Transverse colon (tissue), 4 donors: ENCODE results near the gene FAM186B. TPM values are rescaled to one million over a fixed set of nuclear protein-coding genes. Genes with fewer than 3 reads are reported as not detected.

Experiments used
- DNase-seq: peaks from one replicate; pipeline ENCODE4 v3.0.0-alpha.2; 2019
- H3K27ac ChIP-seq, 4 donors: fragments of 200-600 bp; sonication (generic); 2 replicates each; pipeline ENCODE4 v1.5.1; 2016 to 2018; ENCODE audit warnings: inconsistent platforms in 4 of 4
- H3K27me3 ChIP-seq: fragments of 200-600 bp; sonication (generic); 2 replicates; pipeline ENCODE4 v1.5.1; 2017; ENCODE audit warnings: inconsistent platforms
- H3K36me3 ChIP-seq, 4 donors: fragments of 200-600 bp; sonication (generic); 2 replicates each; pipeline ENCODE4 v1.5.1; 2017 to 2019; ENCODE audit warnings: inconsistent platforms in 4 of 4
- H3K4me1 ChIP-seq, 4 donors: fragments of 200-600 bp; sonication (generic); 2 replicates each; pipeline ENCODE4 v1.5.1; 2017 to 2020; ENCODE audit warnings: inconsistent platforms in 4 of 4
- H3K4me3 ChIP-seq, 4 donors: fragments of 200-600 bp; sonication (generic); 1 replicate in 1 of 4; 2 replicates in 3 of 4; pipeline versions ENCODE4 v1.5.1 to v1.6.1; 2017 to 2019; ENCODE audit warnings: inconsistent platforms in 4 of 4
- H3K9me3 ChIP-seq, 2 donors: fragments of 200-600 bp; sonication (generic); 2 replicates each; pipeline ENCODE4 v1.5.1; 2017 to 2019; ENCODE audit warnings: inconsistent platforms in 2 of 2
- CTCF ChIP-seq, 5 experiments: fragments of 200-600 bp in 3 of 5; fragments of 450-650 bp in 2 of 5; sonication (generic) in 3 of 5; IDR thresholded peaks; 1 replicate in 2 of 5; 2 replicates in 3 of 5; pipeline ENCODE4 v1.5.1; 2016 to 2017; ENCODE audit warnings: antibody characterized with exemption in 5 of 5, inconsistent platforms in 3 of 5, mild to moderate bottlenecking in 2 of 5, moderate library complexity in 1 of 5
- EP300 ChIP-seq: sonication (generic); formaldehyde crosslinking; IDR thresholded peaks from one replicate; pipeline ENCODE4 v1.6.1; 2017; ENCODE audit warnings: antibody characterized with exemption, low read depth
- POLR2A ChIP-seq: fragments of 450-650 bp; IDR thresholded peaks from one replicate; pipeline ENCODE4 v1.6.1; 2016; ENCODE audit warnings: antibody characterized with exemption, mild to moderate bottlenecking, moderate library complexity
- POLR2AphosphoS5 ChIP-seq, 3 donors: sonication (generic); formaldehyde crosslinking; IDR thresholded peaks; one replicate each; pipeline ENCODE4 v1.6.1; 2016; ENCODE audit warnings: antibody characterized with exemption in 3 of 3
- WGBS, 2 donors: methylation state at CpG; one replicate each; pipeline ENCODE4 v1.1.5; 2018; ENCODE audit warnings: low coverage in 1 of 2; 5-methylcytosine and 5-hydroxymethylcytosine counted together
- in situ Hi-C, 4 donors: fragments of 200-750 bp; cut with MboI; loops; one replicate each; pipeline versions ENCODE4 v1.15.0 to v1.15.1; 2017; ENCODE audit warnings: low sequenced_read_pairs in 3 of 4, low pct_ligation_motif_present in 1 of 4, low pct_unique_long_range_greater_than_20kb in 1 of 4
- intact Hi-C: fragments of 100-400 bp; cut with DNase I; formaldehyde crosslinking; loops from one replicate; pipeline ENCODE4 v1.15.1; 2023; ENCODE audit warnings: low total_unique reads
- total RNA-seq, 4 donors: library from RNA; depleted of rRNA; stranded (reverse); fragments of >200 nt; gene quantifications; one replicate each; pipeline ENCODE4 v1.1.0, GENCODE V29; 2016

FAM186B gene
- total RNA-seq, 4 donors from 2014 or later: 0.14 to 0.64 TPM; not detected in 2

DNA sequence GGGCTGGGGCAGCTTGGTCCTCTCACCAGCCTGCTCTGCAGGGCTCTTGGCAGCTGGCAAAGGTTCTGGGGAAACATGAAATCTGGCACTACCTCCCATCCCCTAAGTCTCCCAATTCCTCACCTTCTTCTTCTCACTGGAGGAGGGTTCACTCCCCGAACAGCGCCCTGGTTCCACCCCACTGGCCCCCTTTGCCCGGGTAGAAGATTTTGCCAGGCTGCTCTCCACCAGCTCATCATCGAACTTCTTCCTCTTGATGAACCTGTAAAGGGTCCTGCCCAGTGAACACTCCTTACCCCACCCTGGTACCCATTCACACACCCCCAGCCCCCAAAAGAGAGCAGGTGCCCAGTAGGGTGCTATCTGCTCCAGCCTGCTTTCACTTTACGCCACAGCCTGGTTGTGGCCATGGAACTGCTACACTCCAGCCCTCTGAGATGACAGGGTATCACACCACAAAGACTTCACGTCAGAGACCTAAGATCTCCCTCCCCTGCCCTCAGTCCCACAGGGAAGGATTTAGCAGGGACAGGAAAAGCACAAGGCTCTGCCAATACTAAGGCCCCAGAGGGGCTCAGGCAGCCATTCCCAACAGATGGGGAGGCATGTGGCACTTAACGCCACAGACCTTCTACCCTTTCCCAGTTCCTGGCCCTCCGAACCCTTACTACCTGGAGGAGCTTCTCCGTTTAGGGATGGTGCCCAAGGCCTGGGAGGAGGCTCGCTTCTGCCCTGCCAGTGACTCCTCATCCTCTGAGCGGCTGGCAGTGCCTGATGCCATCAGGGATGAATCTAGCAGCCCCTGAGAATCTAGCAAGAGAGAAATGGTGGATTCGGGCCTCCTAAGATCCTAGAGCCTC lies 39.8 kb downstream of the FAM186B start:
- Histone ChIP-seq H3K27me3 (no peaks in the 10 kb centered on the region), H3K9me3 (no peaks in the 10 kb centered on the region), H3K4me1 (peaks cover 10 to 28% (median 18%) of the 10 kb centered on the region in 4 donors), H3K4me3 (no peak overlapping the region), H3K36me3 (peaks cover 0 to 39% (median 8%) of the 10 kb centered on the region in 4 donors), H3K27ac (no peak overlapping the region)
- intact Hi-C loops: no loop called here
- TF ChIP-seq POLR2AphosphoS5 (IDR thresholded peaks at IDR 0.05) (no peak), CTCF (IDR thresholded peaks at IDR 0.05) (no peak), EP300 (no peak), POLR2A (no peak)
- WGBS, 2 donors: 96% methylated on average over 12 of the region's 12 CpGs; no CpG with 5 or more reads in 1 of the 2 donors
- in situ Hi-C loops: no loop called here
- DNase-seq: no peak

DNA sequence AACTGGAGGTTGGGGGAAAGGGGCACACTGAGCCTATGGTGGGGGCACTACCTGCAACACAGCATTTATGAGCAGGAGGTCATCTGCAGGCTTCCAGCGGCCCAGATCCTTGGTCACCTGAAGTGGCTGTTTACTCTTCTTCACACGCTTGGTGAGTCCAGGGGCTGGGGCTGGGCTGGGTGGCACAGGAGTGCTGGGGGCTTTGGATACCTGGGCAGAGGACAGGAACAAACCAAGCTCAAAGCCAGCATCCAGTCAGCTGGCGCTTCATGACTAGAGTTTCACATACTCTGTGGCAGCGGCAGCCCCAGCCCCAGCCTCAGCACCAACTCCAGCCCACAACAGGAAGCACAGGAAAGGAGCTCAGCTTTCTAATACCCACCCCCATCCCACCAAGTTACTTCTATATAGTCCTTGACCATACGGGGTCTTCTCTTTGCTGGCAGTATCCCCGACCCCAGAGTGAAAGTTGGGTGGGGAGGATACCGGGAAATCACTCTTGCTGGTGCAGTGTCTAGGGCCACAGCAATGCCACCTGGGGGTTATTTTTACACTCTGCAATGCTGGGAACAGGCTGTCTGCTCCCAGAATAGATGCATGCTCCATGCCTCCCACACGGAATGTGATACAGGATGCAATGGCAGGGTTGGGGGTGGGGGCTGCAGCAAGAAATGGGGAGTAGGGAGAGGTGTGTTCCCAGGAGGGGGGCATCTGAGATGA lies 40.6 kb downstream of the FAM186B start:
- Histone ChIP-seq H3K27ac (no peak overlapping the region), H3K9me3 (no peaks in the 10 kb centered on the region), H3K27me3 (no peaks in the 10 kb centered on the region), H3K4me3 (no peak overlapping the region), H3K4me1 (peaks cover 10 to 25% (median 18%) of the 10 kb centered on the region in 4 donors), H3K36me3 (peaks cover 0 to 44% (median 10%) of the 10 kb centered on the region in 4 donors)
- intact Hi-C loops: no loop called here
- TF ChIP-seq POLR2A: no peak
- no peak for TF ChIP-seq POLR2AphosphoS5 (IDR thresholded peaks at IDR 0.05)
- TF ChIP-seq EP300: no peak
- in situ Hi-C loops: no loop called here
- DNase-seq: no peak
- WGBS, 2 donors: 81% methylated on average over 8 of the region's 8 CpGs; no CpG with 5 or more reads in 1 of the 2 donors

- Histone ChIP-seq H3K36me3 (peaks cover 0 to 51% (median 14%) of the 10 kb centered on the region in 4 donors), H3K27me3 (no peaks in the 10 kb centered on the region), H3K4me1 (peaks cover 10 to 18% (median 16%) of the 10 kb centered on the region in 4 donors), H3K9me3 (no peaks in the 10 kb centered on the region), H3K4me3 (no peak overlapping the region), H3K27ac (no peak overlapping the region)
- DNase-seq: no peak
- intact Hi-C loops: no loop called here
- WGBS, 2 donors: 91% methylated on average over 14 of the region's 14 CpGs; no CpG with 5 or more reads in 1 of the 2 donors
- no peak for TF ChIP-seq POLR2AphosphoS5 (IDR thresholded peaks at IDR 0.05)
- TF ChIP-seq EP300: no peak
- TF ChIP-seq CTCF (IDR thresholded peaks at IDR 0.05): no peak
- TF ChIP-seq POLR2A: no peak
- in situ Hi-C loops: no loop called here
These were observed 41.3 kb downstream of the FAM186B start for GRCh38 chr12:49563951-49564685.

- H3K27me3 ChIP-seq: no peaks in the 10 kb centered on the region
- H3K4me1 ChIP-seq: peaks cover 5 to 13% (median 11%) of the 10 kb centered on the region in 4 donors
- in situ Hi-C loops: no loop called here
- H3K9me3 ChIP-seq: no peaks in the 10 kb centered on the region
- no peak overlapping the region for H3K4me3 ChIP-seq
- DNase-seq: no peak
- TF ChIP-seq POLR2A: no peak
- no peak for TF ChIP-seq EP300
- TF ChIP-seq CTCF (IDR thresholded peaks at IDR 0.05): no peak
- no peak for TF ChIP-seq POLR2AphosphoS5 (IDR thresholded peaks at IDR 0.05)
- intact Hi-C loops: no loop called here
- H3K36me3 ChIP-seq: peaks cover 0 to 61% (median 17%) of the 10 kb centered on the region in 4 donors
- 94% methylated on average over 6 of the region's 6 CpGs; no CpG with 5 or more reads in 1 of the 2 donors for WGBS, 2 donors
- H3K27ac ChIP-seq: no peak overlapping the region
These were observed 42.6 kb downstream of the FAM186B start for GRCh38 chr12:49562831-49563230.
